A549 treated with AZD2906 at 1 μM for 4 hours (cell line): ENCODE data around the gene DHRS7. TPM values are rescaled to one million over a fixed set of nuclear protein-coding genes. Genes with fewer than 3 reads are reported as not detected.

Experiments
- total RNA-seq: library from RNA; stranded (reverse); fragments of 200-300 nt; extraction: Qiagen RNA extraction; gene quantifications from 5 replicates; pipeline ENCODE4 v1.2.3, GENCODE V29; 2022

Gene DHRS7, protein sequence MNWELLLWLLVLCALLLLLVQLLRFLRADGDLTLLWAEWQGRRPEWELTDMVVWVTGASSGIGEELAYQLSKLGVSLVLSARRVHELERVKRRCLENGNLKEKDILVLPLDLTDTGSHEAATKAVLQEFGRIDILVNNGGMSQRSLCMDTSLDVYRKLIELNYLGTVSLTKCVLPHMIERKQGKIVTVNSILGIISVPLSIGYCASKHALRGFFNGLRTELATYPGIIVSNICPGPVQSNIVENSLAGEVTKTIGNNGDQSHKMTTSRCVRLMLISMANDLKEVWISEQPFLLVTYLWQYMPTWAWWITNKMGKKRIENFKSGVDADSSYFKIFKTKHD
- 78.6 to 88.1 TPM (median 80.3 TPM) in 5 replicates for total RNA-seq

DNA sequence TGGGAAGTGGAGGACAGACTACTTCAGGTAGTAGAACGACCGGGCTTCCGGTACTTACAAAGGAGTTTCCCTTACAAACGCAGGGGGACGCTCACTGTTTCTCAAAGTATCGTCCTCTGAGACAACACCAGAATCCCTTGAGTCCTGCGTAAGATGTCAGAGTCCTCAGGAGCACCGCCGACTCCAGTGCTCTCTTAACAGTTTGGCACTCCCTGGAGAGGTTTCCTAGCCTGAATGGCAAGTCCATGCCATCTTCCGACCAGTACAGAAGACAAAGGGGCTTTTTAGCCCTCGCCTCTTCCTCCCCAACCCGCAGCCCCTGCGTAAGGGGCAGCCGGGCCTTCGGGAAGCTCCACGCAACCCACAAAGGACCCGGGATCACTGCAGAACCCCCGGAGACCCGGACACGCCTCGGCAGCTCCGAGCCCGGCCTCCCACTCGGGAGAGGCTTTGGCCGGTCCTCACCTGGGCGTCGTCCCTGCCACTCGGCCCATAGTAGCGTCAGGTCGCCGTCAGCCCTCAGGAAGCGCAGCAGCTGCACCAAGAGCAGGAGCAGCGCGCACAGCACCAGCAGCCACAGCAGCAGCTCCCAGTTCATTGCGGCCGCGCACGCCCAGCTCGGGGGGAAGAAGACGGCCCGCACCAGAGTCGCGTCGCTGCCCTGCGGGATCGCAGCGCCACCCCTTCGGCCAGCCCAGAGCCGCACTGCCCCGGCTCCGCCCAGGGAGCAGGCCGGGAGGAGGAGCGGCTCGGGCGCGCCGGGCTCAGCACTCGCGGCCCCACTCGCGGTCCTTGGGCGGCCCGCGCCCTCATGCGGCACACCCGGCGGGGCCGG, at the start of gene DHRS7:
Gene DHRS7, minus strand, starts transcription at position 687 of the 835 bp plus-strand sequence. Its CDS starts 89 bp downstream, at position 598.

Other genes with a start within 250 kb of the DHRS7 start
- gene LRRC9, start 245.3 kb downstream of the DHRS7 start, total RNA-seq = not detected in 5 replicates
- gene PCNX4, start 73.5 kb downstream of the DHRS7 start, total RNA-seq = 26.5 to 43.7 TPM (median 27.1 TPM) in 5 replicates
- 30.9 to 41.9 TPM (median 34.1 TPM) in 5 replicates for gene PPM1A, start 83.8 kb upstream of the DHRS7 start, total RNA-seq